HG02870 (cell line): ENCODE results near the gene COPS3.
"Not testable (repeated sequence)": the region's sequence is repeated elsewhere in the genome, so short reads cannot be mapped to it uniquely, and the experiment has no call there.

ENCODE experiments used
- ATAC-seq: cut with Tn5 transposase; IDR thresholded peaks from one replicate; pipeline ENCODE4 v1.9.1; 2021; ENCODE audit warnings: mild to moderate bottlenecking, moderate library complexity; ENCODE audit not compliant: unreplicated experiment

COPS3 gene

GRCh38 chr17:17303010-17303846, 22.2 kb upstream of the COPS3 start, which contains the start of gene NT5M:
Gene NT5M, plus strand, starts transcription at chr17:17303373. Its CDS starts 178 bp downstream, at chr17:17303551.
- ATAC-seq, result peak; percentile 39

GRCh38 chr17:17301659-17302058, 20.6 kb upstream of the COPS3 start:
- ATAC-seq, result not testable (repeated sequence)

GRCh38 chr17:17300624-17301568, 19.9 kb upstream of the COPS3 start:
- ATAC-seq, result no peak

GRCh38 chr17:17298108-17298507, 17.1 kb upstream of the COPS3 start:
- ATAC-seq, result no peak

GRCh38 chr17:17297217-17297616, 16.2 kb upstream of the COPS3 start:
- no peak for ATAC-seq

- ATAC-seq, result no peak
Measured at GRCh38 chr17:17295141-17295540, 14.1 kb upstream of the COPS3 start.

GRCh38 chr17:17289701-17290100, 8.7 kb upstream of the COPS3 start:
- no peak for ATAC-seq

- ATAC-seq, result no peak
Measured at GRCh38 chr17:17289086-17289485, 8.0 kb upstream of the COPS3 start.

GRCh38 chr17:17285951-17286350, 4.9 kb upstream of the COPS3 start:
- ATAC-seq, result no peak

- ATAC-seq, result no peak
Measured at GRCh38 chr17:17279316-17279715, 1.7 kb downstream of the COPS3 start.

- ATAC-seq, result not testable (repeated sequence)
Measured at GRCh38 chr17:17277431-17277830, 3.6 kb downstream of the COPS3 start.

GRCh38 chr17:17275971-17276370, 5.1 kb downstream of the COPS3 start:
- ATAC-seq, result no peak

GRCh38 chr17:17269926-17270773, 10.9 kb downstream of the COPS3 start:
- no peak for ATAC-seq

- ATAC-seq, result no peak
Measured at GRCh38 chr17:17264430-17264829, 16.6 kb downstream of the COPS3 start.

GRCh38 chr17:17258998-17259397, 22.0 kb downstream of the COPS3 start:
- ATAC-seq, result no peak

- no peak for ATAC-seq
Measured at GRCh38 chr17:17258011-17258410, 23.0 kb downstream of the COPS3 start.

- no peak for ATAC-seq
Measured at GRCh38 chr17:17256316-17256715, 24.7 kb downstream of the COPS3 start.

- ATAC-seq, result not testable (repeated sequence)
Measured at GRCh38 chr17:17255689-17256088, 25.4 kb downstream of the COPS3 start.

GRCh38 chr17:17254036-17254435, 27.0 kb downstream of the COPS3 start:
- ATAC-seq, result no peak

GRCh38 chr17:17253406-17253805, 27.6 kb downstream of the COPS3 start:
- no peak for ATAC-seq
